ENCODE results near the gene SRSF10.
"Not testable (repeated sequence)": the region's sequence is repeated elsewhere in the genome, so short reads cannot be mapped to it uniquely, and the experiment has no call there.

The SRSF10 gene

GRCh38 chr1:23997812-23998211 lies 17.7 kb upstream of the SRSF10 start:
- DNase-seq (ENCODE audit: low read depth, low spot score) = no peak
- in situ Hi-C loops (cut with HindIII; ENCODE audit: low sequenced_read_pairs) = no loop called here
- H3K4me3 ChIP-seq (ENCODE audit: low read depth, low read length) = no peak overlapping the region
- no peak for TF ChIP-seq CTCF (IDR thresholded peaks at IDR 0.05; ENCODE audit: low read depth, low read length)

- in situ Hi-C loops (cut with HindIII; ENCODE audit: low sequenced_read_pairs) = no loop called here
- no peak for DNase-seq (ENCODE audit: low read depth, low spot score)
- no peak for TF ChIP-seq CTCF (IDR thresholded peaks at IDR 0.05; ENCODE audit: low read depth, low read length)
- H3K4me3 ChIP-seq (ENCODE audit: low read depth, low read length) = no peak overlapping the region
These were observed 16.6 kb upstream of the SRSF10 start for GRCh38 chr1:23996700-23997229.

GRCh38 chr1:23995431-23995837 lies 15.3 kb upstream of the SRSF10 start:
- no peak overlapping the region for H3K4me3 ChIP-seq (ENCODE audit: low read depth, low read length)
- DNase-seq (ENCODE audit: low read depth, low spot score) = no peak
- no peak for TF ChIP-seq CTCF (IDR thresholded peaks at IDR 0.05; ENCODE audit: low read depth, low read length)
- in situ Hi-C loops (cut with HindIII; ENCODE audit: low sequenced_read_pairs) = no loop called here

GRCh38 chr1:23992011-23992410 lies 11.9 kb upstream of the SRSF10 start:
- H3K4me3 ChIP-seq (ENCODE audit: low read depth, low read length); in situ Hi-C loops (cut with HindIII; ENCODE audit: low sequenced_read_pairs); DNase-seq (ENCODE audit: low read depth, low spot score): not testable (repeated sequence)

GRCh38 chr1:23989263-23989662 lies 9.1 kb upstream of the SRSF10 start:
- no peak for TF ChIP-seq CTCF (IDR thresholded peaks at IDR 0.05; ENCODE audit: low read depth, low read length)
- no peak for DNase-seq (ENCODE audit: low read depth, low spot score)
- in situ Hi-C loops (cut with HindIII; ENCODE audit: low sequenced_read_pairs) = no loop called here
- H3K4me3 ChIP-seq (ENCODE audit: low read depth, low read length) = no peak overlapping the region

GRCh38 chr1:23987038-23987437 lies 6.9 kb upstream of the SRSF10 start:
- H3K4me3 ChIP-seq (ENCODE audit: low read depth, low read length); DNase-seq (ENCODE audit: low read depth, low spot score); in situ Hi-C loops (cut with HindIII; ENCODE audit: low sequenced_read_pairs): not testable (repeated sequence)

- no peak for TF ChIP-seq CTCF (IDR thresholded peaks at IDR 0.05; ENCODE audit: low read depth, low read length)
- no peak overlapping the region for H3K4me3 ChIP-seq (ENCODE audit: low read depth, low read length)
- DNase-seq (ENCODE audit: low read depth, low spot score) = peak; percentile 73
- in situ Hi-C loops (cut with HindIII; ENCODE audit: low sequenced_read_pairs) = no loop called here
These were observed 4.5 kb upstream of the SRSF10 start for GRCh38 chr1:23984417-23985186.
